ENCODE results near the gene CLEC10A. TPM values are rescaled to one million over a fixed set of nuclear protein-coding genes. Genes with fewer than 3 reads are reported as not detected.
"Not testable (repeated sequence)": the region's sequence is repeated elsewhere in the genome, so short reads cannot be mapped to it uniquely, and the experiment has no call there.

The CLEC10A gene
- polyA plus RNA-seq, 1 donor (not counting 4 experiments of a cell fraction or from before 2014, with no cell fraction given) = not detected

GRCh38 chr17:7056386-7056785 lies 23.7 kb downstream of the CLEC10A start:
- no peaks in the 10 kb centered on the region for H4K20me1 ChIP-seq (ENCODE audit: control insufficient read depth, extremely low read depth, insufficient read depth, low read length)
- no peaks in the 10 kb centered on the region for H3K36me3 ChIP-seq (ENCODE audit: control insufficient read depth in 2 of 2, extremely low read depth in 1 of 2, insufficient read depth in 2 of 2, low read length in 2 of 2)
- H2AFZ ChIP-seq (ENCODE audit: control insufficient read depth, low read length) = no peak overlapping the region
- DNase-seq (ENCODE audit: low read depth, low spot score) (no peak), FAIRE-seq (peak; percentile 88)
- H3K9me1 ChIP-seq (ENCODE audit: control insufficient read depth, extremely low read depth, insufficient read depth, low read length) = no peaks in the 10 kb centered on the region
- dilution Hi-C loops (cut with MboI; ENCODE audit: extremely low pct_ligation_motif_present, low sequenced_read_pairs) = no loop called here
- peaks cover 28% of the 10 kb centered on the region for H3K4me1 ChIP-seq (ENCODE audit: control insufficient read depth, extremely low read depth, insufficient read depth, low read length)
- no peaks in the 10 kb centered on the region for H3K27me3 ChIP-seq (ENCODE audit: control insufficient read depth, extremely low read depth, insufficient read depth, low read length)
- H3K79me2 ChIP-seq (ENCODE audit: control insufficient read depth, insufficient read depth, low read length) = no peaks in the 10 kb centered on the region
- H3K9ac ChIP-seq (ENCODE audit: control insufficient read depth, extremely low read depth, insufficient read depth, low read length) = no peak overlapping the region
- TF ChIP-seq CTCF (optimal IDR thresholded peaks at IDR 0.05 in 1 of 3, IDR thresholded peaks at IDR 0.05 in 1 of 3, conservative IDR thresholded peaks at IDR 0.05 in 1 of 3; ENCODE audit: extremely low read depth in 1 of 3, insufficient read depth in 2 of 3, low read length in 3 of 3) (no peak), EZH2 (IDR thresholded peaks at IDR 0.05; ENCODE audit: low read length) (no peak)
- H3K4me2 ChIP-seq (ENCODE audit: control insufficient read depth, extremely low read depth, insufficient read depth, low read depth, low read length) = no peak overlapping the region
- no peak overlapping the region for H3K27ac ChIP-seq (ENCODE audit: control insufficient read depth, insufficient read depth, low read length)
- no peaks in the 10 kb centered on the region for H3K9me3 ChIP-seq (ENCODE audit: control insufficient read depth, low read depth, low read length)
- H3K4me3 ChIP-seq (ENCODE audit: control insufficient read depth in 2 of 3, extremely low read depth in 1 of 3, insufficient read depth in 2 of 3, low read depth in 1 of 3, low read length in 3 of 3) = no peak overlapping the region

DNA sequence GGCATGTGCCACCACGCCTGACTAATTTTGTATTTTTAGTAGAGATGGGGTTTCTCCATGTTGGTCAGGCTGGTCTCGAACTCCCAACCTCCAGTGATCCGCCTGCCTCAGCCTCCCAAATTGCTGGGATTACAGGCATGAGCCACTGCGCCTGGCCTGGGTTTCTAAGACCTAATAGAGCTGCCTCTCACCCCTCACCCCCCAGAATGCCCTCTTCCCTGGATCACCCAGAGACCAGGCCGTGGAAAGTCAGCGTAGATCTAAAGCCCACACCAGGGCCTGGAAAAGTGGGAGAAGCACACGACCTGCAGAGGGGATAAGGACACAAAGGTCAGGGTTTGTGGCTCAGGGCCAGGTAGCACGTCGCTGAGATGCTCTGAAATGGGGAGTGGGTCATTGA lies 29.5 kb downstream of the CLEC10A start:
- FAIRE-seq; dilution Hi-C loops (cut with MboI; ENCODE audit: extremely low pct_ligation_motif_present, low sequenced_read_pairs); H3K9me1 ChIP-seq (ENCODE audit: control insufficient read depth, extremely low read depth, insufficient read depth, low read length): not testable (repeated sequence)

GRCh38 chr17:7048968-7049367 lies 31.1 kb downstream of the CLEC10A start:
- H3K4me3 ChIP-seq (ENCODE audit: control insufficient read depth in 2 of 3, extremely low read depth in 1 of 3, insufficient read depth in 2 of 3, low read depth in 1 of 3, low read length in 3 of 3) = no peak overlapping the region
- H2AFZ ChIP-seq (ENCODE audit: control insufficient read depth, low read length) = no peak overlapping the region
- no peaks in the 10 kb centered on the region for H3K79me2 ChIP-seq (ENCODE audit: control insufficient read depth, insufficient read depth, low read length)
- TF ChIP-seq CTCF (optimal IDR thresholded peaks at IDR 0.05 in 1 of 3, IDR thresholded peaks at IDR 0.05 in 1 of 3, conservative IDR thresholded peaks at IDR 0.05 in 1 of 3; ENCODE audit: extremely low read depth in 1 of 3, insufficient read depth in 2 of 3, low read length in 3 of 3) = no peak
- no peak for TF ChIP-seq EZH2 (IDR thresholded peaks at IDR 0.05; ENCODE audit: low read length)
- peaks cover 21% of the 10 kb centered on the region for H3K4me1 ChIP-seq (ENCODE audit: control insufficient read depth, extremely low read depth, insufficient read depth, low read length)
- no peaks in the 10 kb centered on the region for H3K9me1 ChIP-seq (ENCODE audit: control insufficient read depth, extremely low read depth, insufficient read depth, low read length)
- DNase-seq (ENCODE audit: low read depth, low spot score) = no peak
- dilution Hi-C loops (cut with MboI; ENCODE audit: extremely low pct_ligation_motif_present, low sequenced_read_pairs) = no loop called here
- no peaks in the 10 kb centered on the region for H3K36me3 ChIP-seq (ENCODE audit: control insufficient read depth in 2 of 2, extremely low read depth in 1 of 2, insufficient read depth in 2 of 2, low read length in 2 of 2)
- H3K27ac ChIP-seq (ENCODE audit: control insufficient read depth, insufficient read depth, low read length) = no peak overlapping the region
- H3K9me3 ChIP-seq (ENCODE audit: control insufficient read depth, low read depth, low read length) = no peaks in the 10 kb centered on the region
- H3K27me3 ChIP-seq (ENCODE audit: control insufficient read depth, extremely low read depth, insufficient read depth, low read length) = peaks cover 1% of the 10 kb centered on the region
- no peaks in the 10 kb centered on the region for H4K20me1 ChIP-seq (ENCODE audit: control insufficient read depth, extremely low read depth, insufficient read depth, low read length)
- FAIRE-seq = no peak
- no peak overlapping the region for H3K4me2 ChIP-seq (ENCODE audit: control insufficient read depth, extremely low read depth, insufficient read depth, low read depth, low read length)
- H3K9ac ChIP-seq (ENCODE audit: control insufficient read depth, extremely low read depth, insufficient read depth, low read length) = no peak overlapping the region

More for the DNA sequence above, 29.5 kb downstream of the CLEC10A start:
- H4K20me1 ChIP-seq (ENCODE audit: control insufficient read depth, extremely low read depth, insufficient read depth, low read length); H3K36me3 ChIP-seq (ENCODE audit: control insufficient read depth in 2 of 2, extremely low read depth in 1 of 2, insufficient read depth in 2 of 2, low read length in 2 of 2); H3K27me3 ChIP-seq (ENCODE audit: control insufficient read depth, extremely low read depth, insufficient read depth, low read length); H3K4me3 ChIP-seq (ENCODE audit: control insufficient read depth in 2 of 3, extremely low read depth in 1 of 3, insufficient read depth in 2 of 3, low read depth in 1 of 3, low read length in 3 of 3); H2AFZ ChIP-seq (ENCODE audit: control insufficient read depth, low read length); DNase-seq (ENCODE audit: low read depth, low spot score); H3K9ac ChIP-seq (ENCODE audit: control insufficient read depth, extremely low read depth, insufficient read depth, low read length); H3K4me2 ChIP-seq (ENCODE audit: control insufficient read depth, extremely low read depth, insufficient read depth, low read depth, low read length); H3K79me2 ChIP-seq (ENCODE audit: control insufficient read depth, insufficient read depth, low read length); H3K9me3 ChIP-seq (ENCODE audit: control insufficient read depth, low read depth, low read length); H3K27ac ChIP-seq (ENCODE audit: control insufficient read depth, insufficient read depth, low read length): not testable (repeated sequence)
- H3K4me1 ChIP-seq (ENCODE audit: control insufficient read depth, extremely low read depth, insufficient read depth, low read length) = peaks cover 18% of the 10 kb centered on the region
